Activated CD4-positive, alpha-beta T cell treated with anti-CD3 and anti-CD28 coated beads, Interleukin-2, amount 50 U/mL, for 16 hours (primary cell): ENCODE measurements around the gene PTBP3.

Source experiments
- DNase-seq: peaks from one replicate; pipeline ENCODE4 v3.0.0-alpha.2; 2020

PTBP3 gene

GRCh38 chr9:112355427-112355897 is 22.0 kb upstream of the PTBP3 start:
- DNase-seq, result no peak

GRCh38 chr9:112354081-112354743 is 20.8 kb upstream of the PTBP3 start:
- DNase-seq, result no peak

- no peak for DNase-seq
Observed at GRCh38 chr9:112352209-112352608, 18.8 kb upstream of the PTBP3 start.

GRCh38 chr9:112351184-112351583 is 17.8 kb upstream of the PTBP3 start:
- DNase-seq, result no peak

- DNase-seq, result no peak
Observed at GRCh38 chr9:112349008-112349333, 15.6 kb upstream of the PTBP3 start.

GRCh38 chr9:112348257-112349007 is 15.0 kb upstream of the PTBP3 start:
- peak; percentile 79 for DNase-seq

- no peak for DNase-seq
Observed at GRCh38 chr9:112341730-112342129, 8.3 kb upstream of the PTBP3 start.

GRCh38 chr9:112339886-112340285 is 6.5 kb upstream of the PTBP3 start:
- no peak for DNase-seq

- DNase-seq, result no peak
Observed at GRCh38 chr9:112338561-112338960, 5.1 kb upstream of the PTBP3 start.

- no peak for DNase-seq
Observed at GRCh38 chr9:112337547-112337946, 4.1 kb upstream of the PTBP3 start.

GRCh38 chr9:112334432-112334841 is 1.0 kb upstream of the PTBP3 start:
- DNase-seq, result peak; percentile 83

- peak; percentile 95 for DNase-seq
Observed at GRCh38 chr9:112333639-112334431, 416 bp upstream of the PTBP3 start.

GRCh38 chr9:112332674-112332976 is 794 bp downstream of the PTBP3 start:
- DNase-seq, result no peak

GRCh38 chr9:112332214-112332613 is 1.2 kb downstream of the PTBP3 start:
- no peak for DNase-seq

- peak; percentile 27 for DNase-seq
Observed at GRCh38 chr9:112331674-112331952, 1.8 kb downstream of the PTBP3 start.

- no peak for DNase-seq
Observed at GRCh38 chr9:112328545-112328944, 4.9 kb downstream of the PTBP3 start.

- DNase-seq, result no peak
Observed at GRCh38 chr9:112327718-112328450, 5.5 kb downstream of the PTBP3 start.

GRCh38 chr9:112326194-112326593 is 7.2 kb downstream of the PTBP3 start:
- DNase-seq, result no peak

GRCh38 chr9:112325600-112325999 is 7.8 kb downstream of the PTBP3 start:
- no peak for DNase-seq

GRCh38 chr9:112325127-112325526 is 8.3 kb downstream of the PTBP3 start:
- DNase-seq, result no peak

GRCh38 chr9:112323378-112323854 is 10.0 kb downstream of the PTBP3 start:
- no peak for DNase-seq

GRCh38 chr9:112322701-112323377 is 10.6 kb downstream of the PTBP3 start:
- no peak for DNase-seq
